ENCODE results near the gene SYT10. TPM values are rescaled to one million over a fixed set of nuclear protein-coding genes. Genes with fewer than 3 reads are reported as not detected.

Gene SYT10, protein sequence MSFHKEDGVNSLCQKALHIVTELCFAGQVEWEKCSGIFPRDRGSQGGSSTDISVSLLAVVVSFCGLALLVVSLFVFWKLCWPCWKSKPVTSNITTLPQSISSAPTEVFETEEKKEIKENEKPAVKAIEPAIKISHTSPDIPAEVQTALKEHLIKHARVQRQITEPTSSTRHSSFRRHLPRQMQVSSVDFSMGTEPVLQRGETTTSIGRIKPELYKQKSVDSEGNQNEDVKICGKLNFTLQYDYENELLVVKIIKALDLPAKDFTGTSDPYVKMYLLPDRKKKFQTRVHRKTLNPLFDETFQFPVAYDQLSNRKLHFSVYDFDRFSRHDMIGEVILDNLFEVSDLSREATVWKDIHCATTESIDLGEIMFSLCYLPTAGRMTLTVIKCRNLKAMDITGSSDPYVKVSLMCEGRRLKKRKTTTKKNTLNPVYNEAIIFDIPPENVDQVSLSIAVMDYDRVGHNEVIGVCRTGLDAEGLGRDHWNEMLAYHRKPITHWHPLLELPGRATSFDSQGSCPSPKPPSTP
- total RNA-seq, result under 1 TPM; 0.14 to 0.84 TPM
- under 1 TPM; 0.08 to 0.11 TPM for polyA plus RNA-seq

DNA sequence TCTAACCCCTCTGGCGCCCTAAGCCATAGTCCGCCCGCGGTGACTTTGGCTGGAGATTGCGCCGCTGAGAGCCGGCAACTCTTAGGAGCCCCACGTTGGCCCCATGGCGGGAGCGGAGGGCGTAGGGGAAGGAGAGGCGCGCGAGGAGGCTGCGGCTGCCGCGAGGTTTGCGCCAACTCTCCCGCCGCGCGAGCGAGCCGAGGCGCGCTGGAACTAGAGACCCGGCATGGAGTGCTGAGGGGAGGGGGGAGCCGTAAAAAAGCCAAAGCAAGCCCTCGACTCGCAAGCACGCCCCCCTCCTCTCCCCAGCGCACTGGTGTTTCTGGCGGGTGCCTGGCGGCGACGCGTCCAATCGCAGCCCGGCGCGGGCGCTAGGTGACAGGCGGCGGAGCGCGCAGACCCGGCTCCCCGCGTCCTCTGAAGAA lies at the start of gene SYT10:
SYT10 (minus strand) TSS at position 233 of the 425 bp plus-strand sequence. CDS start 297 bp downstream, outside the sequence.
- 6% methylated on average over 49 of the region's 49 CpGs for WGBS
- peak within 1 kb of the TSS; percentile 35 to 64 (median 58) for H3K4me3 ChIP-seq (ENCODE audit: low read depth in 1 of 3, low read length in 3 of 3)
- peaks cover 0 to 30% (median 6%) of the 10 kb centered on the region in 4 donors for H3K27me3 ChIP-seq (ENCODE audit: control insufficient read depth in 4 of 4, insufficient read depth in 4 of 4, low read length in 3 of 4)
- no peak within 1 kb of the TSS for H3K9ac ChIP-seq (ENCODE audit: low read depth in 1 of 2, low read length in 2 of 2)
- H3K9me3 ChIP-seq (ENCODE audit: control insufficient read depth in 4 of 4, low read length in 3 of 4), result no peaks in the 10 kb centered on the region
- no peak within 1 kb of the TSS for H3K27ac ChIP-seq (ENCODE audit: low read depth in 1 of 2, low read length in 2 of 2)
- H3K4me1 ChIP-seq (ENCODE audit: control insufficient read depth in 4 of 4, insufficient read depth in 4 of 4, low read length in 3 of 4), result peaks cover 3 to 14% (median 11%) of the 10 kb centered on the region in 4 donors
- DNase-seq (ENCODE audit: low spot score), result no peak
- no peaks in the 10 kb centered on the region for H3K36me3 ChIP-seq (ENCODE audit: control insufficient read depth in 4 of 4, insufficient read depth in 3 of 4, low read depth in 1 of 4, low read length in 3 of 4)
- TF ChIP-seq, protein P1, sequence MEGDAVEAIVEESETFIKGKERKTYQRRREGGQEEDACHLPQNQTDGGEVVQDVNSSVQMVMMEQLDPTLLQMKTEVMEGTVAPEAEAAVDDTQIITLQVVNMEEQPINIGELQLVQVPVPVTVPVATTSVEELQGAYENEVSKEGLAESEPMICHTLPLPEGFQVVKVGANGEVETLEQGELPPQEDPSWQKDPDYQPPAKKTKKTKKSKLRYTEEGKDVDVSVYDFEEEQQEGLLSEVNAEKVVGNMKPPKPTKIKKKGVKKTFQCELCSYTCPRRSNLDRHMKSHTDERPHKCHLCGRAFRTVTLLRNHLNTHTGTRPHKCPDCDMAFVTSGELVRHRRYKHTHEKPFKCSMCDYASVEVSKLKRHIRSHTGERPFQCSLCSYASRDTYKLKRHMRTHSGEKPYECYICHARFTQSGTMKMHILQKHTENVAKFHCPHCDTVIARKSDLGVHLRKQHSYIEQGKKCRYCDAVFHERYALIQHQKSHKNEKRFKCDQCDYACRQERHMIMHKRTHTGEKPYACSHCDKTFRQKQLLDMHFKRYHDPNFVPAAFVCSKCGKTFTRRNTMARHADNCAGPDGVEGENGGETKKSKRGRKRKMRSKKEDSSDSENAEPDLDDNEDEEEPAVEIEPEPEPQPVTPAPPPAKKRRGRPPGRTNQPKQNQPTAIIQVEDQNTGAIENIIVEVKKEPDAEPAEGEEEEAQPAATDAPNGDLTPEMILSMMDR (IDR thresholded peaks at IDR 0.05; ENCODE audit: low read depth, low read length, missing input control), result no peak
- TF ChIP-seq, protein P2, sequence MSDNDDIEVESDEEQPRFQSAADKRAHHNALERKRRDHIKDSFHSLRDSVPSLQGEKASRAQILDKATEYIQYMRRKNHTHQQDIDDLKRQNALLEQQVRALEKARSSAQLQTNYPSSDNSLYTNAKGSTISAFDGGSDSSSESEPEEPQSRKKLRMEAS (IDR thresholded peaks at IDR 0.05), result no peak
- no peak for TF ChIP-seq EGR1 (IDR thresholded peaks at IDR 0.05; ENCODE audit: low read depth in 2 of 2)
- TF ChIP-seq, protein P3, sequence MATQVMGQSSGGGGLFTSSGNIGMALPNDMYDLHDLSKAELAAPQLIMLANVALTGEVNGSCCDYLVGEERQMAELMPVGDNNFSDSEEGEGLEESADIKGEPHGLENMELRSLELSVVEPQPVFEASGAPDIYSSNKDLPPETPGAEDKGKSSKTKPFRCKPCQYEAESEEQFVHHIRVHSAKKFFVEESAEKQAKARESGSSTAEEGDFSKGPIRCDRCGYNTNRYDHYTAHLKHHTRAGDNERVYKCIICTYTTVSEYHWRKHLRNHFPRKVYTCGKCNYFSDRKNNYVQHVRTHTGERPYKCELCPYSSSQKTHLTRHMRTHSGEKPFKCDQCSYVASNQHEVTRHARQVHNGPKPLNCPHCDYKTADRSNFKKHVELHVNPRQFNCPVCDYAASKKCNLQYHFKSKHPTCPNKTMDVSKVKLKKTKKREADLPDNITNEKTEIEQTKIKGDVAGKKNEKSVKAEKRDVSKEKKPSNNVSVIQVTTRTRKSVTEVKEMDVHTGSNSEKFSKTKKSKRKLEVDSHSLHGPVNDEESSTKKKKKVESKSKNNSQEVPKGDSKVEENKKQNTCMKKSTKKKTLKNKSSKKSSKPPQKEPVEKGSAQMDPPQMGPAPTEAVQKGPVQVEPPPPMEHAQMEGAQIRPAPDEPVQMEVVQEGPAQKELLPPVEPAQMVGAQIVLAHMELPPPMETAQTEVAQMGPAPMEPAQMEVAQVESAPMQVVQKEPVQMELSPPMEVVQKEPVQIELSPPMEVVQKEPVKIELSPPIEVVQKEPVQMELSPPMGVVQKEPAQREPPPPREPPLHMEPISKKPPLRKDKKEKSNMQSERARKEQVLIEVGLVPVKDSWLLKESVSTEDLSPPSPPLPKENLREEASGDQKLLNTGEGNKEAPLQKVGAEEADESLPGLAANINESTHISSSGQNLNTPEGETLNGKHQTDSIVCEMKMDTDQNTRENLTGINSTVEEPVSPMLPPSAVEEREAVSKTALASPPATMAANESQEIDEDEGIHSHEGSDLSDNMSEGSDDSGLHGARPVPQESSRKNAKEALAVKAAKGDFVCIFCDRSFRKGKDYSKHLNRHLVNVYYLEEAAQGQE (IDR thresholded peaks at IDR 0.05), result no peak
- TF ChIP-seq RXRA (IDR thresholded peaks at IDR 0.05), result no peak
- TF ChIP-seq RAD21 (IDR thresholded peaks at IDR 0.05), result no peak
- TF ChIP-seq TAF1 (conservative IDR thresholded peaks at IDR 0.05), result no peak
- TF ChIP-seq GABPA (IDR thresholded peaks at IDR 0.05 in 1 of 2, conservative IDR thresholded peaks at IDR 0.05 in 1 of 2), result no peak
- TF ChIP-seq YY1 (IDR thresholded peaks at IDR 0.05), result no peak
- no peak for TF ChIP-seq FOXA1 (IDR thresholded peaks at IDR 0.05)
- no peak for TF ChIP-seq SP1 (IDR thresholded peaks at IDR 0.05)
- TF ChIP-seq NR2F2 (IDR thresholded peaks at IDR 0.05), result no peak
- no peak for TF ChIP-seq HNF4G (IDR thresholded peaks at IDR 0.05)
- TF ChIP-seq, protein P4, sequence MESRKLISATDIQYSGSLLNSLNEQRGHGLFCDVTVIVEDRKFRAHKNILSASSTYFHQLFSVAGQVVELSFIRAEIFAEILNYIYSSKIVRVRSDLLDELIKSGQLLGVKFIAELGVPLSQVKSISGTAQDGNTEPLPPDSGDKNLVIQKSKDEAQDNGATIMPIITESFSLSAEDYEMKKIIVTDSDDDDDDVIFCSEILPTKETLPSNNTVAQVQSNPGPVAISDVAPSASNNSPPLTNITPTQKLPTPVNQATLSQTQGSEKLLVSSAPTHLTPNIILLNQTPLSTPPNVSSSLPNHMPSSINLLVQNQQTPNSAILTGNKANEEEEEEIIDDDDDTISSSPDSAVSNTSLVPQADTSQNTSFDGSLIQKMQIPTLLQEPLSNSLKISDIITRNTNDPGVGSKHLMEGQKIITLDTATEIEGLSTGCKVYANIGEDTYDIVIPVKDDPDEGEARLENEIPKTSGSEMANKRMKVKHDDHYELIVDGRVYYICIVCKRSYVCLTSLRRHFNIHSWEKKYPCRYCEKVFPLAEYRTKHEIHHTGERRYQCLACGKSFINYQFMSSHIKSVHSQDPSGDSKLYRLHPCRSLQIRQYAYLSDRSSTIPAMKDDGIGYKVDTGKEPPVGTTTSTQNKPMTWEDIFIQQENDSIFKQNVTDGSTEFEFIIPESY (IDR thresholded peaks at IDR 0.05), result no peak
- TF ChIP-seq HNF4A (conservative IDR thresholded peaks at IDR 0.05), result no peak
- TF ChIP-seq JUND (IDR thresholded peaks at IDR 0.05), result no peak

Measured in liver (tissue), 9 donors.